Astrocyte (in vitro differentiated cells and primary cell): ENCODE measurements around the gene USP15. TPM values are rescaled to one million over a fixed set of nuclear protein-coding genes. Genes with fewer than 3 reads are reported as not detected.

ENCODE experiments used
- DNase-seq: peaks from one replicate; pipeline ENCODE4 v3.0.0-alpha.2; 2010; ENCODE audit warnings: low read depth
- FAIRE-seq: peaks from 2 replicates; lab custom pipeline; 2011; peaks lifted over from hg19 to GRCh38; lab: Jason Lieb, UNC
- H2AFZ ChIP-seq: 2 replicates; pipeline ENCODE4 v1.6.0; 2012; ENCODE audit warnings: low read depth, low read length, inconsistent platforms
- H3K27ac ChIP-seq: 2 replicates; pipeline ENCODE4 v1.5.1; 2011; ENCODE audit warnings: low read depth, low read length, inconsistent platforms
- H3K27me3 ChIP-seq: 2 replicates; pipeline ENCODE4 v1.6.0; 2011; ENCODE audit warnings: low read length, inconsistent platforms; ENCODE audit not compliant: insufficient read depth
- H3K36me3 ChIP-seq: 2 replicates; pipeline ENCODE4 v1.5.1; 2011; ENCODE audit warnings: low read length, inconsistent platforms; ENCODE audit not compliant: insufficient read depth
- H3K4me1 ChIP-seq: 2 replicates; pipeline ENCODE4 v1.5.1; 2011; ENCODE audit warnings: low read length, inconsistent platforms; ENCODE audit not compliant: insufficient read depth
- H3K4me2 ChIP-seq: 2 replicates; pipeline ENCODE4 v1.6.0; 2012; ENCODE audit warnings: low read length, inconsistent platforms
- H3K4me3 ChIP-seq: 2 replicates; pipeline ENCODE4 v1.5.1; 2011; ENCODE audit warnings: low read depth, mild to moderate bottlenecking, low read length, inconsistent platforms; ENCODE audit not compliant: insufficient read depth
- H3K79me2 ChIP-seq: 2 replicates; pipeline ENCODE4 v1.6.0; 2012; ENCODE audit warnings: mild to moderate bottlenecking, low read length, inconsistent platforms; ENCODE audit not compliant: insufficient read depth
- H3K9ac ChIP-seq: 2 replicates; pipeline ENCODE4 v1.6.0; 2012; ENCODE audit warnings: mild to moderate bottlenecking, low read length, inconsistent platforms
- H3K9me3 ChIP-seq: 2 replicates; pipeline ENCODE4 v1.5.1; 2012; ENCODE audit warnings: low read depth, mild to moderate bottlenecking, low read length, inconsistent platforms; ENCODE audit not compliant: insufficient read depth
- H4K20me1 ChIP-seq: 2 replicates; pipeline ENCODE4 v1.6.0; 2012; ENCODE audit warnings: low read length, inconsistent platforms; ENCODE audit not compliant: insufficient read depth
- H3K27ac Mint-ChIP-seq: one replicate; pipeline ENCODE4 v1.8.0; 2021; ENCODE audit warnings: mild to moderate bottlenecking, mixed read lengths; ENCODE audit not compliant: unreplicated experiment
- H3K27me3 Mint-ChIP-seq: one replicate; pipeline ENCODE4 v1.8.0; 2021; ENCODE audit warnings: low read depth, mixed read lengths; ENCODE audit not compliant: unreplicated experiment
- H3K36me3 Mint-ChIP-seq: one replicate; pipeline ENCODE4 v1.8.0; 2021; ENCODE audit warnings: low read depth, mixed read lengths; ENCODE audit not compliant: unreplicated experiment
- H3K4me1 Mint-ChIP-seq: one replicate; pipeline ENCODE4 v1.8.0; 2021; ENCODE audit warnings: low read depth, mixed read lengths; ENCODE audit not compliant: unreplicated experiment
- H3K4me3 Mint-ChIP-seq: one replicate; pipeline ENCODE4 v1.8.0; 2021; ENCODE audit warnings: mild to moderate bottlenecking, moderate library complexity, mixed read lengths; ENCODE audit not compliant: unreplicated experiment
- H3K9me3 Mint-ChIP-seq: one replicate; pipeline ENCODE4 v1.8.0; 2021; ENCODE audit warnings: mild to moderate bottlenecking, mixed read lengths; ENCODE audit not compliant: unreplicated experiment
- CTCF ChIP-seq: IDR thresholded peaks from 2 replicates; pipeline ENCODE4 v1.5.1; 2011; ENCODE audit warnings: low read depth, mild to moderate bottlenecking, inconsistent platforms, low read length, moderate library complexity; ENCODE audit not compliant: insufficient read depth
- EZH2 ChIP-seq: IDR thresholded peaks from 2 replicates; pipeline ENCODE4 v1.6.1; 2012; ENCODE audit warnings: mild to moderate bottlenecking, low read length, inconsistent platforms; ENCODE audit not compliant: insufficient read depth
- total RNA-seq: library from RNA; stranded (reverse); gene quantifications from 2 replicates; pipeline ENCODE4 v1.2.1, GENCODE V29; 2021

USP15 gene
- total RNA-seq, 1 donor from 2014 or later, result 81.9 TPM

- no peaks in the 10 kb centered on the region for H3K9me3 Mint-ChIP-seq
- Histone ChIP-seq H3K79me2 (peaks cover 99% of the 10 kb centered on the region), H3K27ac (no peak overlapping the region), H3K4me1 (no peaks in the 10 kb centered on the region), H3K9me3 (no peaks in the 10 kb centered on the region), H2AFZ (no peak overlapping the region), H4K20me1 (peaks cover 91% of the 10 kb centered on the region), H3K27me3 (no peaks in the 10 kb centered on the region), H3K36me3 (no peaks in the 10 kb centered on the region), H3K9ac (no peak overlapping the region), H3K4me2 (no peak overlapping the region), H3K4me3 (no peak overlapping the region)
- H3K4me3 Mint-ChIP-seq, result no peak overlapping the region
- TF ChIP-seq EZH2 (no peak), CTCF (no peak)
- peaks cover 3% of the 10 kb centered on the region for H3K36me3 Mint-ChIP-seq
- no peaks in the 10 kb centered on the region for H3K27me3 Mint-ChIP-seq
- DNase-seq, result no peak
- peaks cover 21% of the 10 kb centered on the region for H3K4me1 Mint-ChIP-seq
- no peak for FAIRE-seq
- no peak overlapping the region for H3K27ac Mint-ChIP-seq
Observed at GRCh38 chr12:62285284-62285683, 25.1 kb downstream of the USP15 start.

- Mint-ChIP-seq H3K27ac (no peak overlapping the region), H3K4me1 (peaks cover 40% of the 10 kb centered on the region), H3K9me3 (no peaks in the 10 kb centered on the region), H3K4me3 (no peak overlapping the region), H3K36me3 (peaks cover 3% of the 10 kb centered on the region), H3K27me3 (no peaks in the 10 kb centered on the region)
- Histone ChIP-seq H3K27me3 (no peaks in the 10 kb centered on the region), H3K4me1 (peaks cover 13% of the 10 kb centered on the region), H3K4me2 (no peak overlapping the region), H3K9me3 (no peaks in the 10 kb centered on the region), H3K4me3 (no peak overlapping the region), H3K36me3 (no peaks in the 10 kb centered on the region), H3K27ac (no peak overlapping the region), H3K9ac (no peak overlapping the region), H2AFZ (no peak overlapping the region), H4K20me1 (peaks cover 96% of the 10 kb centered on the region), H3K79me2 (peaks cover 99% of the 10 kb centered on the region)
- DNase-seq, result no peak
- TF ChIP-seq CTCF, result no peak
- no peak for TF ChIP-seq EZH2
- no peak for FAIRE-seq
Observed at GRCh38 chr12:62288328-62288727, 28.1 kb downstream of the USP15 start.

- Histone ChIP-seq H3K4me1 (peaks cover 13% of the 10 kb centered on the region), H3K79me2 (peaks cover 88% of the 10 kb centered on the region), H3K4me2 (no peak overlapping the region), H3K27me3 (no peaks in the 10 kb centered on the region), H3K9me3 (no peaks in the 10 kb centered on the region), H3K9ac (no peak overlapping the region), H2AFZ (no peak overlapping the region), H3K4me3 (no peak overlapping the region), H3K36me3 (peaks cover 2% of the 10 kb centered on the region), H3K27ac (no peak overlapping the region), H4K20me1 (peaks cover 88% of the 10 kb centered on the region)
- FAIRE-seq (no peak), DNase-seq (peak; percentile 10)
- Mint-ChIP-seq H3K36me3 (peaks cover 14% of the 10 kb centered on the region), H3K27me3 (no peaks in the 10 kb centered on the region), H3K4me3 (no peak overlapping the region), H3K4me1 (peaks cover 39% of the 10 kb centered on the region), H3K27ac (peak overlapping the region; percentile 35), H3K9me3 (no peaks in the 10 kb centered on the region)
- TF ChIP-seq EZH2 (no peak), CTCF (no peak)
Observed at GRCh38 chr12:62290846-62291245, 30.6 kb downstream of the USP15 start.
